Endothelial cell of umbilical vein (primary cell): Measurements from ENCODE around the gene ABCB10. TPM values are rescaled to one million over a fixed set of nuclear protein-coding genes. Genes with fewer than 3 reads are reported as not detected.

Source experiments
- BruUV-seq: library from RNA; stranded (reverse); fragments of 400-500 nt; replicated peaks from 2 replicates; lab custom pipeline; 2021; lab: Mats Ljungman, UMichigan
- CTCF ChIA-PET: fragments of 300-600, 350-600 bp; sonication (Branson Sonifier 250); formaldehyde crosslinking; loops from one replicate; lab custom pipeline; 2021; ENCODE audit warnings: antibody characterized with exemption, inconsistent platforms; lab: Charles Lee
- POLR2A ChIA-PET: fragments of 300-600, 350-600 bp; sonication (Branson Sonifier 250); formaldehyde crosslinking; loops from one replicate; lab custom pipeline; 2021; ENCODE audit warnings: antibody characterized with exemption, inconsistent platforms; lab: Charles Lee
- DNase-seq: peaks from one replicate; pipeline ENCODE4 v3.0.0-alpha.2; 2011; ENCODE audit warnings: low read depth, low spot score
- FAIRE-seq: peaks from 2 replicates; lab custom pipeline; 2011; peaks lifted over from hg19 to GRCh38; lab: Jason Lieb, UNC
- H2AFZ ChIP-seq: 2 replicates; pipeline ENCODE4 v1.6.0; 2012; ENCODE audit warnings: low read depth, low read length, control low read depth, inconsistent platforms
- H3K27ac ChIP-seq: 2 replicates; pipeline ENCODE4 v1.5.1; 2011; ENCODE audit warnings: low read depth, mild to moderate bottlenecking, control low read depth, low read length, moderate library complexity; ENCODE audit not compliant: insufficient read depth
- H3K27me3 ChIP-seq, 2 experiments: 2 replicates each; pipeline versions ENCODE4 v1.6.0 to v1.6.1; 2011; ENCODE audit warnings: low read length in 2 of 2, mixed read lengths in 1 of 2; ENCODE audit not compliant: control insufficient read depth in 2 of 2, insufficient read depth in 2 of 2
- H3K36me3 ChIP-seq, 2 experiments: 2 replicates in 1 of 2; 3 replicates in 1 of 2; pipeline ENCODE4 v1.5.1; 2011; ENCODE audit warnings: low read length in 2 of 2, mild to moderate bottlenecking in 1 of 2, moderate library complexity in 1 of 2; ENCODE audit not compliant: control insufficient read depth in 2 of 2, insufficient read depth in 2 of 2; ENCODE audit errors: extremely low read depth in 1 of 2
- H3K4me1 ChIP-seq: 3 replicates; pipeline ENCODE4 v1.5.1; 2011; ENCODE audit warnings: mild to moderate bottlenecking, low read length; ENCODE audit not compliant: control insufficient read depth, insufficient read depth; ENCODE audit errors: extremely low read depth
- H3K4me2 ChIP-seq: 2 replicates; pipeline ENCODE4 v1.6.1; 2011; ENCODE audit warnings: low read length, control low read depth, mixed read lengths; ENCODE audit not compliant: insufficient read depth
- H3K4me3 ChIP-seq, 3 experiments: fragments of 200-600 bp in 1 of 3; sonication (generic), shearing (Covaris generic) in 1 of 3; replicated peaks in 1 of 3; 2 replicates each; pipeline ENCODE4 v1.5.1; 2011 to 2016; ENCODE audit warnings: control low read depth in 3 of 3, low read length in 3 of 3, mild to moderate bottlenecking in 2 of 3, inconsistent platforms in 1 of 3, low read depth in 1 of 3, moderate library complexity in 1 of 3; ENCODE audit not compliant: insufficient read depth in 1 of 3
- H3K79me2 ChIP-seq: 2 replicates; pipeline ENCODE4 v1.6.0; 2012; ENCODE audit warnings: low read length, inconsistent platforms; ENCODE audit not compliant: control insufficient read depth, insufficient read depth
- H3K9ac ChIP-seq: replicated peaks from 2 replicates; pipeline ENCODE3; 2011; ENCODE audit warnings: low read length, control low read depth; ENCODE audit not compliant: insufficient read depth; ENCODE audit errors: extremely low read depth
- H3K9me1 ChIP-seq: replicated peaks from 3 replicates; pipeline ENCODE4 v1.6.0; 2011; ENCODE audit warnings: mild to moderate bottlenecking, low read length; ENCODE audit not compliant: control insufficient read depth, insufficient read depth; ENCODE audit errors: extremely low read depth
- H3K9me3 ChIP-seq: replicated peaks from 2 replicates; pipeline ENCODE4 v1.5.1; 2012; ENCODE audit warnings: low read length, inconsistent platforms; ENCODE audit not compliant: control insufficient read depth, insufficient read depth
- H4K20me1 ChIP-seq: replicated peaks from 2 replicates; pipeline ENCODE3; 2011; ENCODE audit warnings: mild to moderate bottlenecking, low read length; ENCODE audit not compliant: control insufficient read depth, insufficient read depth; ENCODE audit errors: extremely low read depth
- CTCF ChIP-seq, 2 donors: IDR thresholded peaks; 1 replicate in 1 of 2; 2 replicates in 1 of 2; pipeline ENCODE4 v1.5.1; 2011; ENCODE audit warnings: low read length in 2 of 2, mild to moderate bottlenecking in 2 of 2, moderate library complexity in 2 of 2, control low read depth in 1 of 2, inconsistent platforms in 1 of 2, low read depth in 1 of 2; ENCODE audit not compliant: insufficient read depth in 1 of 2; ENCODE audit errors: extremely low read depth in 1 of 2
- GATA2 ChIP-seq: IDR thresholded peaks from 2 replicates; pipeline ENCODE4 v1.7.0; 2011; ENCODE audit warnings: low read depth, mild to moderate bottlenecking, moderate library complexity, mixed read lengths, low read length; ENCODE audit not compliant: insufficient read length, insufficient read depth
- dilution Hi-C: fragments of 300-500 bp; cut with MboI; formaldehyde crosslinking; loops from one replicate; pipeline ENCODE4 v1.15.0; 2019; ENCODE audit warnings: low sequenced_read_pairs; ENCODE audit not compliant: extremely low pct_ligation_motif_present
- intact Hi-C: fragments of 100-400 bp; cut with micrococcal nuclease; formaldehyde crosslinking; loops from one replicate; pipeline ENCODE4 v1.10.0; 2022
- polyA plus RNA-seq, 4 experiments: library from polyadenylated mRNA; depleted of rRNA in 3 of 4; stranded (reverse) in 3 of 4; unstranded in 1 of 4; fragments of >200 nt; gene quantifications; 2 replicates each; pipeline versions ENCODE4 v1.2.1 to v1.2.3, GENCODE V29; 2011 to 2012; ENCODE audit warnings: missing spikeins in 1 of 4
- total RNA-seq: library from RNA; stranded (reverse); gene quantifications from 2 replicates; pipeline ENCODE4 v1.2.3, GENCODE V29; 2021

Gene ABCB10
- total and polyA plus RNA-seq, 2 donors (not counting 3 experiments of a cell fraction or from before 2014, with no cell fraction given): 6.0 to 19.4 TPM

- CTCF ChIA-PET: no interaction called here
Observed at GRCh38 chr1:229570305-229570704, 11.8 kb upstream of the ABCB10 start.

More at GRCh38 chr1:229570305-229570704, 11.8 kb upstream of the ABCB10 start:
- POLR2A ChIA-PET: no interaction called here
- Histone ChIP-seq H3K9me1 (no peaks in the 10 kb centered on the region), H3K4me1 (no peaks in the 10 kb centered on the region), H4K20me1 (no peaks in the 10 kb centered on the region), H3K9me3 (no peaks in the 10 kb centered on the region), H3K27ac (no peak overlapping the region), H3K79me2 (no peaks in the 10 kb centered on the region), H3K4me2 (no peak overlapping the region), H3K36me3 (no peaks in the 10 kb centered on the region), H3K4me3 (no peak overlapping the region), H3K27me3 (no peaks in the 10 kb centered on the region), H3K9ac (no peak overlapping the region), H2AFZ (no peak overlapping the region)
- dilution Hi-C loops: no loop called here
- no TSS peak for BruUV-seq
- TF ChIP-seq GATA2 (no peak), CTCF (IDR thresholded peaks at IDR 0.05; ENCODE audit: extremely low read depth in 1 of 2, insufficient read depth in 1 of 2, low read depth in 1 of 2, low read length in 2 of 2) (no peak)
- intact Hi-C loops: no loop called here
- FAIRE-seq: no peak
- no peak for DNase-seq
